Uterus (tissue), 2 donors: Measurements from ENCODE around the gene PLIN1.

ENCODE experiments used
- CTCF ChIP-seq, 4 experiments: fragments of 200-600 bp in 2 of 4; fragments of 450-650 bp in 2 of 4; sonication (generic) in 2 of 4; IDR thresholded peaks; one replicate each; pipeline ENCODE4 v1.5.1; 2016 to 2019; ENCODE audit warnings: antibody characterized with exemption in 4 of 4, mild to moderate bottlenecking in 2 of 4, moderate library complexity in 1 of 4
- POLR2A ChIP-seq, 2 donors: fragments of 450-650 bp; IDR thresholded peaks; one replicate each; pipeline ENCODE4 v1.6.1; 2016; ENCODE audit warnings: antibody characterized with exemption in 2 of 2, mild to moderate bottlenecking in 1 of 2, moderate library complexity in 1 of 2

- TF ChIP-seq POLR2A (IDR thresholded peaks at IDR 0.05) (no peak), CTCF (IDR thresholded peaks at IDR 0.05) (no peak)
Measured at GRCh38 chr15:89654301-89654761, 24.8 kb downstream of the PLIN1 start.
